ACC112 (cell line): Measurements from ENCODE around the gene EFCAB11.

Source experiments
- H2AFZ ChIP-seq: fragments of 200-600 bp; sonication (generic); one replicate; pipeline ENCODE4 v1.6.0; 2017; ENCODE audit warnings: antibody characterized with exemption, low read length; ENCODE audit not compliant: unreplicated experiment
- H3K27ac ChIP-seq: fragments of 200-600 bp; sonication (generic); 2 replicates; pipeline ENCODE4 v1.5.1; 2014; ENCODE audit warnings: low read depth, mild to moderate bottlenecking, antibody characterized with exemption, low read length, moderate library complexity
- H3K27me3 ChIP-seq: fragments of 200-600 bp; sonication (generic); 2 replicates; pipeline ENCODE4 v1.6.1; 2014; ENCODE audit warnings: mild to moderate bottlenecking, antibody characterized with exemption, low read length, moderate library complexity, mixed read lengths; ENCODE audit not compliant: insufficient read depth
- H3K36me3 ChIP-seq: fragments of 200-600 bp; sonication (generic); 2 replicates; pipeline ENCODE4 v1.6.1; 2016; ENCODE audit warnings: mild to moderate bottlenecking, antibody characterized with exemption, low read length, moderate library complexity, mixed read lengths; ENCODE audit not compliant: insufficient read depth
- H3K4me1 ChIP-seq: fragments of 200-600 bp; sonication (generic); one replicate; pipeline ENCODE4 v1.6.1; 2016; ENCODE audit warnings: low read length, mixed read lengths; ENCODE audit not compliant: insufficient read depth, unreplicated experiment, control insufficient read depth
- H3K4me3 ChIP-seq: fragments of 200-600 bp; sonication (generic); 2 replicates; pipeline ENCODE4 v1.5.1; 2014; ENCODE audit warnings: mild to moderate bottlenecking, low read depth, low read length
- H3K79me2 ChIP-seq: fragments of 200-600 bp; sonication (generic); one replicate; pipeline ENCODE4 v1.6.0; 2016; ENCODE audit warnings: low read length; ENCODE audit not compliant: control insufficient read depth, unreplicated experiment, insufficient read depth

The EFCAB11 gene

DNA sequence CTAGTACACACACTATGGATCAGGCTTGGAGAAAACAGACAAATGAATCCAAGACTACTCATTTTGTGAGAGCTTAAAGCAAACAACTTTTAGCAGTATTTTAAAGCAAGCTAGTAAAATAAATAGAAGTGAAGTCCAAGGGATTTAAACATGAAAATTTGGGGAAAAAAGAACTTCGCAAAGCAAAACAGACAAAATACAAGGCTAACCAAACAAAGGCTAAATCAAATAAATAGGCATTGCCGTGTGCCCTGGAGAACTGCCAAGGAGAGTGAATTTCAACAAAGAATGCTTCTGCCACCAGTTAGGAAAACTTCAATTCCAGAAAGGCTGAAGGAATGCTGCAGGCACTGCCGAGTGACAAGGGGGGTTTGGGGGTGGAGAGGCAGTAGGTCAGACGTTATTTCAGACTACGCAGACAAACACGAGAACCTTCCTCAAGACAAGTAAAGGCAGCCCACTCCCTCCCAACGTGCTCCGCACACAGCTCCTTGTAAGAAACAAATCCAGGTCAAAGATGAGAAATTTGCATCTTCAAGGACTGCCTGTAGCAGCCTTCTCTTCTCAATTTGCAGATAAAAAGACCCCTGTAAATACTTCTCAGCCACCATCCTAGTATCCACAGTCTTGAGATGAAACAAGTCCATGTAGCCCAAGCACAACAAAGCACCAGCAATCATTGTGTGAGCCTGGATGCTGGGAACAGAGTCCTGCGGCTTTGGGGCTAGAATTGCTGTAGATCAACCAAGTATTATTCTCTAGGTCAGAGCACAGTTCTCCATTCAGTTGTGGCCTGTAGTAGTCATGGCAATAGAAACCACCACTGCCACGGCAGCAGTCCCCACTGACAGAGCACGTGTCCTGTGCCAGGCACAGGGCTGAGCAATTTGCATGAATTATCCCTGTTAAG, 43.3 kb downstream of the EFCAB11 start:
- H3K27me3 ChIP-seq, result no peaks in the 10 kb centered on the region
- no peaks in the 10 kb centered on the region for H3K36me3 ChIP-seq
- H3K79me2 ChIP-seq, result no peaks in the 10 kb centered on the region
- H3K4me1 ChIP-seq, result peaks cover 35% of the 10 kb centered on the region
- H3K27ac ChIP-seq, result peak overlapping the region; percentile 80
- peak overlapping the region; percentile 28 for H2AFZ ChIP-seq
- no peak overlapping the region for H3K4me3 ChIP-seq

DNA sequence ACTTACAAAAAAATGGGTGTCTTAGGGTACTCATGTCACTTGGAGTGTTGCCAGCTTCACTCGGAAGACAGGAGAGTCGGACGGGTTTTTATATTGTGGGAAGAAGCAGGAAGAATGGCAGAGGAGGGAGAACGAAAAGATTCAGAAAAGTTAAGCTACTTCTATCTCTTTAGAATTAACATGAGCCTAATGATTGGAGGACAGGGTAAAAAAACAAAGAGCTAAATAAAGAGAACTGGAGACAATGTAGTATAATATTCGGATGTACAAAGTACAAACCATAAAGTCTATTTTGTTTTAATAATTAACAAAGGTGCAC, 43.9 kb downstream of the EFCAB11 start:
- Histone ChIP-seq H3K4me3 (no peak overlapping the region), H2AFZ (peak overlapping the region; percentile 28), H3K36me3 (no peaks in the 10 kb centered on the region), H3K27me3 (no peaks in the 10 kb centered on the region), H3K27ac (peak overlapping the region; percentile 80; the same call in 1 of the 2 replicates), H3K4me1 (peaks cover 31% of the 10 kb centered on the region), H3K79me2 (no peaks in the 10 kb centered on the region)

DNA sequence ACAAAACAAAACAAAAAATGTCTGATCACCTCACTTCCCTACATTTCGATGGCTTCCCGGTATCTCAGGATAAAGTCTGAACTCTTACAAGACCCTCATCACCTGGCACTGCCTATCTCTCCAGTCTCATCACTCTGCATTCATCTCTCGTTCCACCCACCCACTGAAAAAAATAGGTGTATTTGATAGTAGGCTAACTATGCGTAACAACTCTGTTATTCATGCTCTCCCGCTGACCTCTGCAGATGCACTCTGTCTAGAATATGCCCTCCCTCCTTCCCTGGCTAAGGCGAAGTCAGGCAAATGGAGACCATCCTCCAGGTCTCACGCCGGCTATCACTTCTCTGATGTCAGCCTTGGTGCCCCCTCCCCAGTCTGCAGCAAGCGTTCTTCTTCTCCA, 44.9 kb downstream of the EFCAB11 start:
- Histone ChIP-seq H3K4me3 (no peak overlapping the region), H3K79me2 (no peaks in the 10 kb centered on the region), H3K27me3 (no peaks in the 10 kb centered on the region), H2AFZ (no peak overlapping the region), H3K27ac (no peak overlapping the region), H3K4me1 (peaks cover 24% of the 10 kb centered on the region), H3K36me3 (no peaks in the 10 kb centered on the region)

DNA sequence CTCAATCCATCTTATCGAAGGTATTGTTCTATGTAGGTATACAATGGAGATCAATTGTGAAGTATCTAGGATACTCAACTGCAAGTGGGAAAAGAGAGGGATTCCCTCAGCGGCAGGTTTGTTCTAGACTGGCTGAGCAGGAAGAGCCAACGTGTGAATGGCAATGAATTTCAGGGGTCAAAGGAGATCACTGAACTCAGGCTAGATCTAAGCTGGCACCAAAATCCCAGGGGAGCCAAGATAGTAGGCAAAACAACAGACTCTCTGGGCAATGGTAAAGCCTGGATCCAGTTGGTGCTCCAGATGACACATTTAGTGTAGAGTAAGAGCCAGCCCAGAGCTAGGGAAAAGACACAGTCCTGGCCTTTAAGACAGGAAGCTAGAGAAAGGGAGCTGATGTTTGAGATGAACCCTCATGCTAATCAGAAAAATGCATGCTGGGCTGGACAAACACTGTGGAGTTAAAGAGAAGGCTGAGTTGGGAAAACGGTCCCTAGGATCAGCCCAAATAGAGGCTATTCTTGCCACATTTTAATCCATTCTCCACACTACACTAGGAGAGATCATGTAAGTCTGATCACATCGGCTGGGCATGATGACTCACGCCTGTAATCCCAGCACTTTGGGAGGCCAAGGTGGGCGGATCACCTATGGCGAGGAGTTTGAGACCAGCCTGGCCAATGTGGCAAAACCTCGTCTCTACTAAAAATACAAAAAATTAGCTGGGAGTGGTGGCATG, 45.6 kb downstream of the EFCAB11 start:
- Histone ChIP-seq H3K4me1 (peaks cover 24% of the 10 kb centered on the region), H3K36me3 (no peaks in the 10 kb centered on the region), H3K27me3 (no peaks in the 10 kb centered on the region), H3K4me3 (no peak overlapping the region), H3K79me2 (no peaks in the 10 kb centered on the region), H3K27ac (no peak overlapping the region), H2AFZ (no peak overlapping the region)

DNA sequence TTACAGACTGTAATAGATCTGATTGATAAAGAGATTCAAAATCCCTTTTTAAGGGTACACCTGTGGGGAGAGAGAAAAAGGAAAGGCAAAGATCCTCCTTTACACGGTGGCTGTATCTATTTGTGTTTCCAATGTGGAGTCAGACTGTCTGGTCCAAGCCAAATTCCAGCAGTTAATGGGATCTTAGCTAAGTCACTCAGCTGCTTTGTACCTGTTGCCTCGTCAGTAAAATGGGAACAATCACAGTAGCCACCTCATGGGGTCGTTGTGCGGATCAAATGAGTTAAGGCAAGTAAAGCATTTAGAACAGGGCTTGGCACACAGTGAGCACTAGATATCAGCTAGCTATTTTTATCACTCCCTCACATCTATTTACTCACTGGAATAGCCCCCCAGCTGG, 46.9 kb downstream of the EFCAB11 start:
- H3K27ac ChIP-seq, result no peak overlapping the region
- no peaks in the 10 kb centered on the region for H3K27me3 ChIP-seq
- no peaks in the 10 kb centered on the region for H3K79me2 ChIP-seq
- H3K4me3 ChIP-seq, result no peak overlapping the region
- H2AFZ ChIP-seq, result no peak overlapping the region
- no peaks in the 10 kb centered on the region for H3K36me3 ChIP-seq
- peaks cover 17% of the 10 kb centered on the region for H3K4me1 ChIP-seq

DNA sequence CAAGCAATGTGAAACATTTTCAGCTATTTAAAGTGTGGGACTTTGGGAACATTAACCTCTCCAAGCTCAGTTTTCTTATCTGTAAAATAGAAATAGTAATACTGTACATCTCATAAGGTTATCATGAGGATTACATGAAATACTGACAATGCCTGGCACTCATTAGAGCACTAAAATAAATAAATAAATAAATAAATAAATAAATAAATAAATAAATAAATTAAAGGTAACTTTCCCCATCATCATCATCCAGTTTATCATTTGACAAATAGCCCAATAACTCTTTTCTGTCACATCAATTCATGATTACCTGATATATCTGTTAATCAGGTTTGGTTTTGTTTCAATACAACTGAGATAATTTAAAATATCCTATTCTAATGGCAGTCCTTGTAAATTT, 48.5 kb downstream of the EFCAB11 start:
- Histone ChIP-seq H3K79me2 (no peaks in the 10 kb centered on the region), H3K27ac (no peak overlapping the region), H2AFZ (no peak overlapping the region), H3K27me3 (no peaks in the 10 kb centered on the region), H3K4me3 (no peak overlapping the region), H3K36me3 (no peaks in the 10 kb centered on the region), H3K4me1 (peaks cover 3% of the 10 kb centered on the region)

DNA sequence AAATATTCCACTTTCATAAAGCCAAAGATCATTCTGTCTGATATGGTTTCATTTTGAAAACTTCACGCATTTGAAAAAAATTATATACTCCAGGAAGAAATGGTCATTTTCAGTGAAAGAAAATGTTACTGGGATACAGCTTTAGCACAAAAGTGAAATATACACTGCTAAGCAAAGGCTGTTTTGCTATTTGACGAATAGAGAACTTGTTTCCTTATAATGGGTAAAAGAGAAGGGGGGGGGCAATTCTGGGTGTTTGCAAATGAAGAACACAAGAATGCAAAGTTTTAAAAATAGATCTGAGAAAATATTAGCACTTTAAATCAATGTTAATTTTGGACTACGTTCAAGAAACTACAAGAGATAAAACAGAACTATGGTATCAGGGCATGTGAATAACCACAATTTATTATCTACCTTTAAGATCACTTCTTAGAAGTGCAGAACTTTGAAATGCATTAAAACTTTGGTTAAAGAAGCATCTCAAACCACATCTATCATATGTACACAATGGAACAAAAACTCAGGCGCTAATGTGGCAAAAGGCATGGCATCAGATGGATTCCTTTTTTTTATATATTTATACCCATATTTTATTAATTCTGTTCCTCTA, 51.1 kb downstream of the EFCAB11 start:
- H3K27ac ChIP-seq, result no peak overlapping the region

DNA sequence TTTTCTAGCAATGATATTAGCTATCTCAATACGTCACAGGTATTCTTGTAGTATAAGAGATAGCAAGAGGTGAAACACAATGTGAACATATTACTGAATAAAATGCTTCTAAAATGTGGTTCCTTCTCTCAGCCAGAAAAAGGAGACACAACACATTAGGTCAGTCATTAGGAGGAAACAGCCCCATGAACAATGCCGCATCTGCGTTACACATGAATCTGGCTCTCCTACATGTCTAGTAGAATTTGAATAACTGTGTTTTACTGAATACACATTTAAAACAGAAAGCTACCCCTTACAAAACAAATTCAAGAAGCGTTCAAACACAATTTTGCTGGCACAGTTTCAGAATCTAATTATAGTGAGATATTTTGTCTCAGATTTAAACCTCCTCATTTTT, 51.6 kb downstream of the EFCAB11 start:
- H3K27ac ChIP-seq, result no peak overlapping the region
- no peaks in the 10 kb centered on the region for H3K4me1 ChIP-seq
- H3K79me2 ChIP-seq, result no peaks in the 10 kb centered on the region
- no peak overlapping the region for H2AFZ ChIP-seq
- no peaks in the 10 kb centered on the region for H3K27me3 ChIP-seq
- no peak overlapping the region for H3K4me3 ChIP-seq
- H3K36me3 ChIP-seq, result no peaks in the 10 kb centered on the region

More for the DNA sequence above, 51.1 kb downstream of the EFCAB11 start:
- Histone ChIP-seq H3K79me2 (no peaks in the 10 kb centered on the region), H3K4me3 (no peak overlapping the region), H3K4me1 (no peaks in the 10 kb centered on the region), H3K27me3 (no peaks in the 10 kb centered on the region), H3K36me3 (no peaks in the 10 kb centered on the region), H2AFZ (no peak overlapping the region)

DNA sequence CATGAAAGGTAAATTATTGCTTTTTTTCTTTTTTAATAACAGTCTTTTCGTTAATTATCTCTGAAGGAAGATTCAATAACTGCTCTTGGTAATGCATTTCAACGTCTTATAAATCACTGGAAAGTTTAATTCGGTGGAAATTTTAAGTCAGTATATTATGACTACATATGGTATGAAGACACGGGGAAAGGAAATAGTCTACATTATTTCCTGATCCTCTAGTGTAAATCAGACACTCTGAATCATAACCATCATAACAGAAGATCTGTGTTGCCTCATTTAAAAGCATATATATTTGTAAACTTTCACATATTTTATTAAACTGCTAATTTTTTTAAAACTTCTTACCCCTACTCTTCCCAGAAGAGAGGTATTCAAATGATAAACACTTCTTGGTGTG, 53.7 kb downstream of the EFCAB11 start:
- Histone ChIP-seq H3K27ac (no peak overlapping the region), H3K79me2 (no peaks in the 10 kb centered on the region), H3K27me3 (no peaks in the 10 kb centered on the region), H3K36me3 (no peaks in the 10 kb centered on the region), H2AFZ (no peak overlapping the region), H3K4me1 (no peaks in the 10 kb centered on the region), H3K4me3 (no peak overlapping the region)

DNA sequence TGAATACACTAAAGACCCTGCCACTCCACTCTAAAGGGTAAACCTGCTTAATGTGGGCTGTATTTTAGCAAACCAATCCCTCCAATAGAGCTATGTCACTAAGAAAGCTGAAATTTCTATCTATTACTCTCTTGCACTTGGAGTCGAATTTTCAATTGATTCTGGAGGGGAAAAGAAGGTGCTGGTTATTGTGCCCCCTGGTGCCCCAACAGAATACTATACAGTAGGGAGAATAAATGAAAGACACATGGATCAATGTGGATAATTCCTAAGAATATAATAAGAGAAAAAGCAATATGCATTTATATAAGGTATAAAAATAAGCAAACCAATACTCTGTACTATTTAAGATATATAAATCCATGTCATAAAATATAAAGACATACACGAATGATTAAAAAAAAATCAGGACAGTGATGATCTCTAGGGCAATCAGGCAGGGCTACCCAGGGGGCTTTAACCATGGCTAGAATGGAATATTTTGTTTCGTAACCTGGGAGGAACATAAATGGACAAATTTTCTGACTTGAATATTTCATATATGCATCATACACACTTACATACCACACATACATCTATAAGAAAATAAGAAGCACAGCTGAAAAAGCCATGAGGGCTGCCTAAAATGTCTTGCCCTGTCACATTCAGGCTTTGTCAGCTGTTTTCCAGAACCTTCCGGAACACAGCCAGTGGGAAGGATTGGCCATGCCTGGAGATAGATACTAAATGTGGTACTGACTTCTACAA, 54.4 kb downstream of the EFCAB11 start:
- Histone ChIP-seq H2AFZ (no peak overlapping the region), H3K36me3 (no peaks in the 10 kb centered on the region), H3K79me2 (no peaks in the 10 kb centered on the region), H3K27ac (no peak overlapping the region), H3K4me3 (no peak overlapping the region), H3K27me3 (no peaks in the 10 kb centered on the region), H3K4me1 (no peaks in the 10 kb centered on the region)
